Measurements from ENCODE around the gene NSF.

The NSF gene

DNA sequence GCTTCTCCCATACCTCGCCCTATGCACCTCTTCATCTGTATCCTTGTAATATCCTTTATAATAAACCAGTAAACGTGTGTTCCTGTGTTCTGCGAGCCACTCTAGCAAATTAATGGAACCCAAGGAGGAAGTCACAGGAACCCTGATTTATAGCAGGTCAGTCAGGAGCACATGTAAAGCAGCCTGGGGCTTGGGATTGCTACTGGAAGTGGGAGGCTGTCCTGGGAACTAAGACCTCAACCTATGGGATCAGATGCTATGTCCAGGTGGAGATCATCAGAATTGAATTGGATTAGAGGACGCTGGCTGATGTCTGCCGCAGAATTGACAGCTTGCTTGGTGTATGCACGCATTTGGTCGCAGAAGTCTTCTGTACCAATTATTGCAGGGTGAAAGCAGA lies 212.3 kb downstream of the NSF start:
- no peaks in the 10 kb centered on the region for H3K4me1 ChIP-seq (ENCODE audit: control insufficient read depth, insufficient read depth, low read length, poor library complexity, severe bottlenecking)
- H3K4me3 ChIP-seq (ENCODE audit: extremely low read depth, insufficient read depth, low read length, poor library complexity, severe bottlenecking) = no peak overlapping the region
- H3K27ac ChIP-seq (ENCODE audit: low read depth, low read length, severe bottlenecking) = no peak overlapping the region
- H3K9me3 ChIP-seq (ENCODE audit: control insufficient read depth, low read length) = no peaks in the 10 kb centered on the region
- WGBS, 2 experiments (ENCODE audit: insufficient coverage in 2 of 2) = 77 to 86% methylated on average over 7 of the region's 7 CpGs
- H3K36me3 ChIP-seq (ENCODE audit: control insufficient read depth, insufficient read depth, low read length) = peaks cover 9% of the 10 kb centered on the region

- Histone ChIP-seq H3K4me1 (ENCODE audit: control insufficient read depth, insufficient read depth, low read length, poor library complexity, severe bottlenecking) (no peaks in the 10 kb centered on the region), H3K36me3 (ENCODE audit: control insufficient read depth, insufficient read depth, low read length) (peaks cover 9% of the 10 kb centered on the region)
- 91 to 96% methylated on average over 5 of the region's 5 CpGs for WGBS, 2 experiments (ENCODE audit: insufficient coverage in 2 of 2)
These were observed 213.1 kb downstream of the NSF start for GRCh38 chr17:46803544-46803943.

GRCh38 chr17:46805771-46806170 lies 215.3 kb downstream of the NSF start:
- Histone ChIP-seq H3K4me3 (ENCODE audit: extremely low read depth, insufficient read depth, low read length, poor library complexity, severe bottlenecking) (no peak overlapping the region), H3K9me3 (ENCODE audit: control insufficient read depth, low read length) (no peaks in the 10 kb centered on the region), H3K36me3 (ENCODE audit: control insufficient read depth, insufficient read depth, low read length) (peaks cover 4% of the 10 kb centered on the region), H3K4me1 (ENCODE audit: control insufficient read depth, insufficient read depth, low read length, poor library complexity, severe bottlenecking) (peaks cover 7% of the 10 kb centered on the region), H3K27ac (ENCODE audit: low read depth, low read length, severe bottlenecking) (no peak overlapping the region)
- 94 to 100% methylated on average over 1 to 6 of the region's 6 CpGs for WGBS, 2 experiments (ENCODE audit: insufficient coverage in 2 of 2)

More at GRCh38 chr17:46803544-46803943, 213.1 kb downstream of the NSF start:
- Histone ChIP-seq H3K27ac (ENCODE audit: low read depth, low read length, severe bottlenecking) (no peak overlapping the region), H3K4me3 (ENCODE audit: extremely low read depth, insufficient read depth, low read length, poor library complexity, severe bottlenecking) (no peak overlapping the region), H3K9me3 (ENCODE audit: control insufficient read depth, low read length) (no peaks in the 10 kb centered on the region)
